ENCODE measurements around the gene TANGO6. TPM values are rescaled to one million over a fixed set of nuclear protein-coding genes. Genes with fewer than 3 reads are reported as not detected.
A peak's percentile ranks its signal among the peaks of the same experiment; 100 is the strongest.

Gene TANGO6
- polyA plus RNA-seq, 2 of the 4 experiments (the other 2 are of a cell fraction): 8.1 to 19.5 TPM

- Histone ChIP-seq H3K4me1 (peaks cover 10% of the 10 kb centered on the region; the same call in 2 of the 3 replicates), H3K27ac (peak overlapping the region; percentile 41 to 57; a peak in 4 of 6 replicates), H3K4me3 (no peak overlapping the region), H3K9me3 (no peaks in the 10 kb centered on the region), H3K4me2 (no peak overlapping the region)
- WGBS (ENCODE audit: missing lambda C conversion rate): 16% methylated on average over 5 of the region's 5 CpGs
- ChIA-PET POLR2A (no interaction called here), CTCF (interaction anchor here (0.7 to 4.3 kb wide), 48 partner anchors 9 to 531 kb away, joined by 3 to 38 read pairs (median 4); partner anchors contain the start of gene CDH1)
- peak; percentile 93 to 96 for ATAC-seq
- no peak for FAIRE-seq
- no peak for TF ChIP-seq HOXA7 (CRISPR knock-in tag; IDR thresholded peaks at IDR 0.05)
- peak; percentile 88 to 93 for TF ChIP-seq RAD21 (conservative IDR thresholded peaks at IDR 0.05 in 1 of 2, IDR thresholded peaks at IDR 0.05 in 1 of 2)
- no peak for TF ChIP-seq POLR2AphosphoS2 (conservative IDR thresholded peaks at IDR 0.05; ENCODE audit: low read length)
- no peak for TF ChIP-seq NR3C1 (IDR thresholded peaks at IDR 0.05)
- TF ChIP-seq, protein P1, sequence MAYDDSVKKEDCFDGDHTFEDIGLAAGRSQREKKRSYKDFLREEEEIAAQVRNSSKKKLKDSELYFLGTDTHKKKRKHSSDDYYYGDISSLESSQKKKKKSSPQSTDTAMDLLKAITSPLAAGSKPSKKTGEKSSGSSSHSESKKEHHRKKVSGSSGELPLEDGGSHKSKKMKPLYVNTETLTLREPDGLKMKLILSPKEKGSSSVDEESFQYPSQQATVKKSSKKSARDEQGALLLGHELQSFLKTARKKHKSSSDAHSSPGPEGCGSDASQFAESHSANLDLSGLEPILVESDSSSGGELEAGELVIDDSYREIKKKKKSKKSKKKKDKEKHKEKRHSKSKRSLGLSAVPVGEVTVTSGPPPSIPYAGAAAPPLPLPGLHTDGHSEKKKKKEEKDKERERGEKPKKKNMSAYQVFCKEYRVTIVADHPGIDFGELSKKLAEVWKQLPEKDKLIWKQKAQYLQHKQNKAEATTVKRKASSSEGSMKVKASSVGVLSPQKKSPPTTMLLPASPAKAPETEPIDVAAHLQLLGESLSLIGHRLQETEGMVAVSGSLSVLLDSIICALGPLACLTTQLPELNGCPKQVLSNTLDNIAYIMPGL (CRISPR knock-in tag; IDR thresholded peaks at IDR 0.05; ENCODE audit: borderline replicate concordance): no peak
- peak; percentile 91 for TF ChIP-seq SMC3 (IDR thresholded peaks at IDR 0.05)
- TF ChIP-seq MAFK (IDR thresholded peaks at IDR 0.05; ENCODE audit: partially characterized antibody): peak; percentile 32
- TF ChIP-seq CTCF (IDR thresholded peaks at IDR 0.05): peak; percentile 81
- DNase-seq (ENCODE audit: low read depth in 1 of 2, low spot score in 1 of 2): peak; percentile 77 to 81
Observed at GRCh38 chr16:68800257-68800875, 43.0 kb upstream of the TANGO6 start.

GRCh38 chr16:68802190-68802589 lies 41.1 kb upstream of the TANGO6 start:
- H3K27ac ChIP-seq: no peak overlapping the region
- ATAC-seq: no peak
- no peak overlapping the region for H3K4me2 ChIP-seq
- CTCF ChIA-PET: interaction anchor here (0.6 to 4.3 kb wide), 6 partner anchors 9 to 157 kb away, joined by 3 to 38 read pairs (median 11); no protein-coding TSS in a partner anchor
- TF ChIP-seq, protein P2, sequence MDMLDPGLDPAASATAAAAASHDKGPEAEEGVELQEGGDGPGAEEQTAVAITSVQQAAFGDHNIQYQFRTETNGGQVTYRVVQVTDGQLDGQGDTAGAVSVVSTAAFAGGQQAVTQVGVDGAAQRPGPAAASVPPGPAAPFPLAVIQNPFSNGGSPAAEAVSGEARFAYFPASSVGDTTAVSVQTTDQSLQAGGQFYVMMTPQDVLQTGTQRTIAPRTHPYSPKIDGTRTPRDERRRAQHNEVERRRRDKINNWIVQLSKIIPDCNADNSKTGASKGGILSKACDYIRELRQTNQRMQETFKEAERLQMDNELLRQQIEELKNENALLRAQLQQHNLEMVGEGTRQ (IDR thresholded peaks at IDR 0.05): no peak
- no peak for TF ChIP-seq KDM1A (IDR thresholded peaks at IDR 0.05; ENCODE audit: low read depth)
- no peak for TF ChIP-seq ATOH8 (CRISPR knock-in tag; IDR thresholded peaks at IDR 0.05; ENCODE audit: low read depth)
- TF ChIP-seq EHMT2 (IDR thresholded peaks at IDR 0.05; ENCODE audit: low read depth): no peak
- TF ChIP-seq HOXA7 (CRISPR knock-in tag; IDR thresholded peaks at IDR 0.05): no peak
- no peak for TF ChIP-seq MAZ (IDR thresholded peaks at IDR 0.05; ENCODE audit: borderline replicate concordance, low read depth, low read length)
- no peak for TF ChIP-seq EP300 (IDR thresholded peaks at IDR 0.05)
- TF ChIP-seq POLR2AphosphoS2 (conservative IDR thresholded peaks at IDR 0.05; ENCODE audit: low read length): no peak
- TF ChIP-seq POLR2A (IDR thresholded peaks at IDR 0.05; ENCODE audit: low read length): no peak
- no peak for TF ChIP-seq EHF (CRISPR knock-in tag; IDR thresholded peaks at IDR 0.05)
- no peak for TF ChIP-seq RFX5 (IDR thresholded peaks at IDR 0.05)
- TF ChIP-seq JUN (IDR thresholded peaks at IDR 0.05): no peak
- TF ChIP-seq TP53 (CRISPR knock-in tag; IDR thresholded peaks at IDR 0.05): no peak
- TF ChIP-seq E2F6 (IDR thresholded peaks at IDR 0.05; ENCODE audit: borderline replicate concordance, low read depth): no peak
- TF ChIP-seq REST (IDR thresholded peaks at IDR 0.05): no peak
- no peak for TF ChIP-seq RARB (CRISPR knock-in tag; IDR thresholded peaks at IDR 0.05)
- TF ChIP-seq RNF2 (IDR thresholded peaks at IDR 0.05; ENCODE audit: borderline replicate concordance, low read depth): no peak
- no peak for TF ChIP-seq PHF8 (IDR thresholded peaks at IDR 0.05; ENCODE audit: borderline replicate concordance, low read depth)
- FAIRE-seq: no peak
- no peaks in the 10 kb centered on the region for H3K9me3 ChIP-seq
- H3K4me1 ChIP-seq: peaks cover 10% of the 10 kb centered on the region; the same call in 2 of the 3 replicates
- POLR2A ChIA-PET: no interaction called here
- no peak overlapping the region for H3K4me3 ChIP-seq
- no peak for DNase-seq (ENCODE audit: low read depth in 1 of 2, low spot score in 1 of 2)
- WGBS (ENCODE audit: missing lambda C conversion rate): 87% methylated on average over 7 of the region's 7 CpGs
